IMR-90 (cell line): Measurements from ENCODE around the gene ZDHHC16. TPM values are rescaled to one million over a fixed set of nuclear protein-coding genes. Genes with fewer than 3 reads are reported as not detected.

Experiments used
- ATAC-seq: fragments of 200-7000 bp; cut with Tn5 transposase; 2 replicates; pipeline ENCODE4 v1.9.1; 2020; ENCODE audit warnings: low read depth, mild to moderate bottlenecking, moderate library complexity
- BruUV-seq: library from RNA; stranded (reverse); fragments of 400-500 nt; replicated peaks from 2 replicates; lab custom pipeline; 2021; lab: Mats Ljungman, UMichigan
- CTCF ChIA-PET: fragments of 300-600 bp; formaldehyde crosslinking; extraction: SDS; loops from one replicate; lab custom pipeline; 2021; ENCODE audit warnings: antibody characterized with exemption; lab: Yijun Ruan, JAX
- POLR2A ChIA-PET: fragments of 300-600 bp; sonication (Branson Sonifier 250); formaldehyde crosslinking; loops from one replicate; lab custom pipeline; 2022; ENCODE audit warnings: antibody characterized with exemption; ENCODE audit not compliant: unreplicated experiment; lab: Charles Lee
- DNase-seq: peaks from one replicate; pipeline ENCODE4 v3.0.0; 2013
- H2AFZ ChIP-seq: replicated peaks from 2 replicates; pipeline ENCODE3; 2013; ENCODE audit warnings: low read length, mild to moderate bottlenecking; ENCODE audit not compliant: poor library complexity
- H2AK5ac ChIP-seq: 2 replicates; pipeline ENCODE4 v1.6.1; 2013; ENCODE audit warnings: low read depth, low read length, inconsistent platforms
- H2AK9ac ChIP-seq: replicated peaks from 2 replicates; pipeline ENCODE3; 2013; ENCODE audit warnings: mild to moderate bottlenecking, low read depth, low read length, moderate library complexity; ENCODE audit not compliant: poor library complexity
- H2BK120ac ChIP-seq: 2 replicates; pipeline ENCODE4 v1.6.1; 2013; ENCODE audit warnings: low read depth, low read length, inconsistent platforms
- H2BK15ac ChIP-seq: 3 replicates; pipeline ENCODE4 v1.6.1; 2013; ENCODE audit warnings: low read depth, low read length, inconsistent platforms
- H2BK20ac ChIP-seq: 2 replicates; pipeline ENCODE4 v1.6.1; 2013; ENCODE audit warnings: low read depth, mild to moderate bottlenecking, inconsistent platforms, low read length, moderate library complexity
- H2BK5ac ChIP-seq: 2 replicates; pipeline ENCODE4 v1.6.1; 2013; ENCODE audit warnings: mild to moderate bottlenecking, low read depth, low read length, inconsistent platforms; ENCODE audit not compliant: poor library complexity, severe bottlenecking
- H3K14ac ChIP-seq: replicated peaks from 2 replicates; pipeline ENCODE4 v1.6.1; 2013; ENCODE audit warnings: low read depth, low read length, inconsistent platforms
- H3K18ac ChIP-seq: 2 replicates; pipeline ENCODE4 v1.6.1; 2013; ENCODE audit warnings: low read depth, low read length, control low read depth
- H3K23ac ChIP-seq: 2 replicates; pipeline ENCODE4 v1.6.1; 2013; ENCODE audit warnings: low read depth, low read length, inconsistent platforms
- H3K27ac ChIP-seq: 2 replicates; pipeline ENCODE4 v1.5.1; 2013; ENCODE audit warnings: mild to moderate bottlenecking, control low read depth, low read length; ENCODE audit not compliant: insufficient read depth
- H3K27me3 ChIP-seq: 2 replicates; pipeline ENCODE4 v1.6.1; 2013; ENCODE audit warnings: low read length; ENCODE audit not compliant: control insufficient read depth, insufficient read depth
- H3K36me3 ChIP-seq: 2 replicates; pipeline ENCODE4 v1.6.1; 2013; ENCODE audit warnings: low read length, mixed read lengths; ENCODE audit not compliant: control insufficient read depth, insufficient read depth
- H3K4ac ChIP-seq: 2 replicates; pipeline ENCODE4 v1.6.1; 2013; ENCODE audit warnings: low read depth, low read length, inconsistent platforms
- H3K4me1 ChIP-seq: 2 replicates; pipeline ENCODE4 v1.6.1; 2013; ENCODE audit warnings: low read length, mixed read lengths; ENCODE audit not compliant: control insufficient read depth, insufficient read depth
- H3K4me2 ChIP-seq: 2 replicates; pipeline ENCODE4 v1.6.1; 2013; ENCODE audit warnings: low read depth, mild to moderate bottlenecking, control low read depth, low read length, moderate library complexity
- H3K4me3 ChIP-seq: 2 replicates; pipeline ENCODE4 v1.5.1; 2013; ENCODE audit warnings: low read depth, mild to moderate bottlenecking, control low read depth, low read length, moderate library complexity; ENCODE audit not compliant: insufficient read depth
- H3K56ac ChIP-seq: 2 replicates; pipeline ENCODE4 v1.6.1; 2013; ENCODE audit warnings: low read length, inconsistent platforms; ENCODE audit not compliant: insufficient read depth; ENCODE audit errors: extremely low read depth
- H3K79me1 ChIP-seq, 2 experiments: 2 replicates each; pipeline ENCODE4 v1.6.1; 2013; ENCODE audit warnings: low read length in 2 of 2, inconsistent platforms in 1 of 2, low read depth in 1 of 2
- H3K9ac ChIP-seq: 2 replicates; pipeline ENCODE4 v1.6.1; 2013; ENCODE audit warnings: low read depth, low read length, control low read depth
- H3K9me1 ChIP-seq: 2 replicates; pipeline ENCODE4 v1.6.1; 2013; ENCODE audit warnings: low read length, inconsistent platforms; ENCODE audit not compliant: insufficient read depth
- H3K9me3 ChIP-seq: 2 replicates; pipeline ENCODE4 v1.6.1; 2013; ENCODE audit warnings: low read length; ENCODE audit not compliant: control insufficient read depth, insufficient read depth
- H4K20me1 ChIP-seq: 2 replicates; pipeline ENCODE4 v1.6.1; 2013; ENCODE audit warnings: low read length, inconsistent platforms; ENCODE audit not compliant: insufficient read depth
- H4K5ac ChIP-seq: 2 replicates; pipeline ENCODE4 v1.6.1; 2013; ENCODE audit warnings: mild to moderate bottlenecking, low read depth, low read length, control low read depth
- H4K8ac ChIP-seq, 2 experiments: 2 replicates each; pipeline ENCODE4 v1.6.1; 2013; ENCODE audit warnings: low read depth in 2 of 2, low read length in 2 of 2, control low read depth in 1 of 2, inconsistent platforms in 1 of 2
- H4K91ac ChIP-seq: 2 replicates; pipeline ENCODE4 v1.6.1; 2013; ENCODE audit warnings: low read depth, low read length, inconsistent platforms; ENCODE audit not compliant: insufficient read depth
- BHLHE40 ChIP-seq: fragments of 150-350 bp; IDR thresholded peaks from 2 replicates; pipeline ENCODE4 v1.6.1; 2016; ENCODE audit warnings: mild to moderate bottlenecking, low read depth, low read length
- MXI1 ChIP-seq: IDR thresholded peaks from 2 replicates; pipeline ENCODE4 v1.6.1; 2012; ENCODE audit warnings: low read depth, mild to moderate bottlenecking, low read length, moderate library complexity, borderline replicate concordance
- POLR2A ChIP-seq: IDR thresholded peaks from 2 replicates; pipeline ENCODE4 v1.6.1; 2012; ENCODE audit warnings: mild to moderate bottlenecking, low read depth, low read length
- USF2 ChIP-seq: fragments of 150-350 bp; IDR thresholded peaks from 2 replicates; pipeline ENCODE4 v1.6.1; 2017; ENCODE audit warnings: mild to moderate bottlenecking, antibody characterized with exemption, low read length, low read depth
- WGBS, 2 experiments: methylation state at CpG; one replicate each; pipeline versions ENCODE4 v1.1.5 to v1.1.7; 2013; ENCODE audit warnings: missing lambda C conversion rate in 2 of 2; ENCODE audit not compliant: insufficient read length in 1 of 2; ENCODE audit errors: extremely low coverage in 2 of 2; 5-methylcytosine and 5-hydroxymethylcytosine counted together
- dilution Hi-C: fragments of 300-500 bp; cut with HindIII; formaldehyde crosslinking; loops from one replicate; pipeline ENCODE4 v1.14.3; 2018; ENCODE audit warnings: low sequenced_read_pairs; ENCODE audit not compliant: unreplicated experiment
- in situ Hi-C: fragments of 300-500 bp; cut with MboI; formaldehyde crosslinking; loops from 3 replicates; pipeline ENCODE4 v1.14.3; 2019; ENCODE audit warnings: low sequenced_read_pairs, inconsistent platforms, mixed read lengths
- intact Hi-C: fragments of 100-400 bp; cut with micrococcal nuclease; formaldehyde crosslinking; loops from 2 replicates; pipeline ENCODE4 v1.10.0; 2022
- polyA plus RNA-seq, 3 experiments: library from polyadenylated mRNA; depleted of rRNA; stranded (reverse); fragments of >200 nt; gene quantifications; 2 replicates each; pipeline ENCODE4 v1.2.3, GENCODE V29; 2012; ENCODE audit warnings: low replicate concordance in 1 of 3
- total RNA-seq: library from RNA; depleted of rRNA; stranded (reverse); fragments of >200 nt; gene quantifications from 2 replicates; pipeline ENCODE4 v1.2.3, GENCODE V29; 2012

Gene ZDHHC16
- total and polyA plus RNA-seq, 2 of the 4 experiments (the other 2 are of a cell fraction) = 54.7 to 64.0 TPM

GRCh38 chr10:97498076-97498840 is 52.3 kb downstream of the ZDHHC16 start, which contains the start of gene MMS19:
MMS19 (minus strand) TSS chr10:97498422; CDS start chr10:97498384, 38 bp downstream.
- H3K9me1 ChIP-seq = peaks cover 23% of the 10 kb centered on the region
- H3K4me3 ChIP-seq = peak within 1 kb of the TSS; percentile 82
- H3K79me1 ChIP-seq = peaks cover 32 to 73% of the 10 kb centered on the region in 2 experiments
- 1% methylated on average over 29 of the region's 73 CpGs; no CpG with 5 or more reads in 1 of the 2 experiments for WGBS, 2 experiments
- H4K91ac ChIP-seq = peak within 1 kb of the TSS; percentile 86
- CTCF ChIA-PET = interaction anchor here (0.6 kb wide), 1 partner anchor 20 kb away, joined by 3 read pairs; no protein-coding TSS in a partner anchor
- ATAC-seq (peak; percentile 90), DNase-seq (peak; percentile 97)
- H2BK5ac ChIP-seq = peak within 1 kb of the TSS; percentile 87
- peak within 1 kb of the TSS; percentile 92 for H3K56ac ChIP-seq
- peaks cover 3% of the 10 kb centered on the region; the same call in 1 of the 2 replicates for H3K36me3 ChIP-seq
- peak within 1 kb of the TSS; percentile 39; the same call in 1 of the 2 replicates for H2BK120ac ChIP-seq
- H3K9ac ChIP-seq = peak within 1 kb of the TSS; percentile 85
- peak within 1 kb of the TSS; percentile 93 for H3K14ac ChIP-seq
- H2BK20ac ChIP-seq = no peak within 1 kb of the TSS
- H2AK9ac ChIP-seq = peak within 1 kb of the TSS; percentile 99
- H3K4me2 ChIP-seq = peak within 1 kb of the TSS; percentile 94
- peak within 1 kb of the TSS; percentile 46; the same call in 1 of the 3 replicates for H2BK15ac ChIP-seq
- peak within 1 kb of the TSS; percentile 99 for H2AK5ac ChIP-seq
- peak within 1 kb of the TSS; percentile 22 for H4K5ac ChIP-seq
- peaks cover 9% of the 10 kb centered on the region for H3K4me1 ChIP-seq
- H4K8ac ChIP-seq = peak within 1 kb of the TSS; percentile 68 to 85
- no peaks in the 10 kb centered on the region for H3K27me3 ChIP-seq
- peak within 1 kb of the TSS; percentile 95 for H2AFZ ChIP-seq
- H3K18ac ChIP-seq = peak within 1 kb of the TSS; percentile 17
- no peaks in the 10 kb centered on the region for H3K9me3 ChIP-seq
- in situ Hi-C loops = no loop called here
- peak within 1 kb of the TSS; percentile 96 for H3K23ac ChIP-seq
- TF ChIP-seq BHLHE40 (peak; percentile 90), POLR2A (peak; percentile 90), MXI1 (no peak), USF2 (peak; percentile 93)
- dilution Hi-C loops = no loop called here
- peaks cover 57% of the 10 kb centered on the region for H4K20me1 ChIP-seq
- no TSS peak for BruUV-seq
- H3K27ac ChIP-seq = peak within 1 kb of the TSS; percentile 79
- POLR2A ChIA-PET = interaction anchor here (0.6 to 1.0 kb wide), 2 partner anchors 24 to 55 kb away, joined by 3 to 6 read pairs; no protein-coding TSS in a partner anchor
- H3K4ac ChIP-seq = peak within 1 kb of the TSS; percentile 96
- intact Hi-C loops = loop anchor here (1.0 to 5.0 kb wide), 2 partner anchors 144 to 189 kb away; partner anchors contain the start of genes AVPI1 and PI4K2A
